GM19395 (cell line): ENCODE measurements around the gene LMBR1L.

ENCODE experiments used
- ATAC-seq: cut with Tn5 transposase; IDR thresholded peaks from one replicate; pipeline ENCODE4 v1.9.1; 2021; ENCODE audit warnings: mild to moderate bottlenecking, moderate library complexity; ENCODE audit not compliant: unreplicated experiment

LMBR1L gene

DNA sequence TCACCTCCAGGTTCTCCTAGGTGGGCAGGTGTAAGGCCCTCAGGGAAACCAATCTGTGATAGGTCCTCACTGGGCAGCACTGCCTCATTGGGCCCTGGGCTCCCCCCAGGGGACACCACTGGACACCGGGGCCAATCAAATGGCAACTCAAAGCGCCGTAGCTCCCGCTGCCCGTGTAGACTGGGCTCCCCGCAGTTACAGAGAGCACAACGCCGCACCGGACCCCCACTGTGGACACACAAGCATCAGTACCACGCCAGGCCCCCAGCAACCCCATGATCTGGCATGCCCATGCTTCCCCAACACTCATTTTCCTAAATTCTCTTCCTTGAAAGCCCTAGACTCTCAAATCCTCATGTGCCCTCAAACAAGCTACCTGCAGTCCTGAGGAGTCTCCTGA is 56.1 kb downstream of the LMBR1L start:
- ATAC-seq, result no peak

DNA sequence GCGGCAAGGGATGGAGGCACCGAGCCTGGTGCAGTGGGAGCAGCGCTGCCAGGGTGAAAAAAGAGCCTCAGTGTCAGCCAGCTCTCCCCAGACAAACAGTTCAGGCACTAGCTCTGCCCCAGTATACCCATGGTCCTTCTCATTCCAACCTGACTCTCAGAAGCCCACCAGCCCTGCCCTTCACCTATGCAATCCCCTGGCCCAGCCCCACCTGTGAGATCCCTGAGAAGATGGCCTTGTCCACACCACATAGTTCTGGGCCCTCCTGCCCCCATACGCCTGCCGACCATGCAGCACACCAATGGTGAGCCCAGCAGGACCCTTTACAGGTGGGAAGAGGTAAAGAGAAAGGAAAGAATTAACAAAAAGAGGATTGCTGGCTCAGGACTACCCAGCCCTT is 56.6 kb downstream of the LMBR1L start:
- no peak for ATAC-seq

DNA sequence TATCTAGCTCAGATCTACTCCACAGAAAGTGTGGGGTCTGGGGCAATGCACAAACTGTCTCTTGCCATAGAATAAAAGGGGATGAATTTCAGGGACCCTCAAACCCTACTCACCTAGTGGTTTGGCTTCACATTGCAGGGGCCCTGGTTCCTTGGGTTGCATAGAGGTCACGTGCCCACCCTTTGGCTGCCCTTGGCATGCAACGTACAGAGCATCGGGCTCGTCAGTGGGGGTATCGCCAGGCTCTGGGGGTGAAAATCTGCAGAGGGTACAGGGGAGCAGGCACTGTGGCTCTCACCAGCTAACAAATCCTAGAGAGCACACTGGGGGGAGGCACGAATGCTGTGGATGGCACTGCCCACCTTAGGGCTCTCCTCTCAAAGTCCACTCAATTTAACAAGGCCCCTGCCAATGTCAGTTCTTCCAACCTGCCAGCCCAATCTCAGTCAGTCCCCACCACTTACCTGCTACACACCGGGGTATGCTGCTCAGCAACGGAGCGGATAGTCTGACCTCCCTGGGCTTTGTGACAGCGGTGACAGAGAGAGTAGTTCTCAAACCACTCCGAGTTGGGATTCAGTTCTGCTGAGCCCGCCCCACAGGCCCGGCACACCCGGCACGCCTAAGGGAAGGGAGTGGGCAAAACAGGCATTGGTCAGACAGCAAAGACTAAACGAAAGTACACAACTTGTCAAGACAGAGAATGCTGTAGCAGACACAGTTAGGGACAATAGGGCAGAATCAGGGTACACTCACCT is 58.0 kb downstream of the LMBR1L start:
- no peak for ATAC-seq

DNA sequence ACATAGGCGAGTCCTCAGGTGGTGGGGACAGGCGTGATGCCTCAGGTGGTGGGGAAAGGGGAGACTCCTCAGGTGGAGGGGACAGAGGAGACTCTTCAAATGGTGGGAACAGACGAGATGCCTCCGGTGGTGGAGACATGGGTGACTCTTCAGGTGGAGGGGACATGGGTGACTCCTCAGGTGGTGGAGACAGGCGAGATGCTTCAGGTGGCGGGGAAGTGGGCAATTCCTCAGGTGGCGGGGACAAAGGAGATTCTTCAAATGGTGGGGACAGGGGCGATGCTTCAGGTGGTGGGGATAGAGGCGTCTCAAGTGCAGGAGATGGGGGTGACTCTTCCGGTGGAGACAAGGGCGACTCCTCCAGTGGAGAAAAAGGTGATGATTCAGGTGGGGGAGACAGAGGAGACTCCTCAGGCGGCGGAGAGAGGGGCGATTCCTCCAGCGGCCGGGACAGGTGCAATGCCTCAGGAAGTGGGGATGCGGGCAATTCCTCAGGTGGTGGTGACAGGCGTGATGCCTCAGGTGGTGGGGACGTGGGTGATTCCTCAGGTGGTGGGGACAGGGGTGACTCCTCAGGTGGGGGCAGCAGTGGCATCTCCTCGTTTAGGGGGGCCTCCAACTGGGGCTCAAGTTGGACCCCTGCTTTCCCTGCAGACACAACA is 58.7 kb downstream of the LMBR1L start:
- ATAC-seq, result no peak

DNA sequence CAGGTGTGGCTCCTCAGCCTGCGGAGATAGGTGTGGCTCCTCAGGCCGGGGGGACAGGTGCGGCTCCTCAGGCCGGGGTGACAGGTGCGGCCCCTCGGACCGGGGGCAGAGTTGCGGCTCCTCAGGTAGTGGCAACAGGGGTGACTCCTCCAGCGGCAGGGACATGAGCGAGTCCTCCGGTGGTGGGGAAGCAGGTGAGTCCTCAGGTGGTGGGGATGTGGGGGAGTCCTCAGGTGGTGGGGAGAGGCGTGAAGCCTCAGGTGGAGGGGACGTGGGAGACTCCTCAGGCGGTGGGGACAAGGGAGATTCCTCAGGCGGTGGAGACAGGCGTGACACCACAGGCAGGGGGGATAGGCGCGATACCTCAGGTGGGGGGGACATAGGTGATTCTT is 59.3 kb downstream of the LMBR1L start:
- ATAC-seq, result no peak

DNA sequence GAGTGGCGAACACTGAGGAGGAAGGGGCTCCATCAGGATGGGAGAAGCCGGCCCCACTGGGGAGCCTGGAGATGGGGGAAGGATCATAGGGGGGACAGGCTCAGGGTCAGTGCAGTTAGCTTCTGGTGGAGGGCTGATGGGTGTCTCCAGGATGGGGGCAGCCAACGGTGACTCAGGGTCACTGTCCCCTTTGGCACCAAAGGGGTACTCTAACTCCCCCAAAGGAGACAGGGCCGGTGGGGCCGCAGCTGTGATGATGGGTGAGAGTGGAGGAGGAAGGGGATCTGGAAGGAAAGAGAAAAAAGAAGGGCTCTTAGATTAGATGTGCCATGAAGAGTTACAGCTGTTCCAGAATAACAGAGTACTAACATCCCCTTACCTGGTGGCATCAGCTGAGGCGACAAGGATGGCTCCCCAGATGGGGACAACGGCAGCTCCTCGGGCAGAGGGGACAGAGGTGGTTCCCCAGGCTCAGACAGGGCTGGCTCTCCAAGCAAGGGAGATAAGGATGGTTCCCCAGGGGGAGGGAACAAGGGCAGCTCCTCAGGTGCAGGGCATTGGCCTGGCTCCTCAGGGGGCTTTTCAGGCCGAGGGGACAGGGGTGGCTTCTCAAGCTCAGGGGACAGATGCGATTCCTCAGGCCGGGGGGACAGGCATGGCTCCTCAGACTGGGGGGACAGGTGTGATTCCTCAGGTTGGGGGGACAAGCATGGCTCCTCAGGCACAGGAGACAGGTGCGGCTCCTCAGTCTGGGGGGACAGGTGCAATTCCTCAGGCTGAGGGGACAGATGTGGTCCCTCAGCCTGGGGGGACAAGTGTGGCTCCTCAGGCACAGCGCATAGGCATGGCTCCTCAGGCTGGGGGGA is 59.9 kb downstream of the LMBR1L start:
- no peak for ATAC-seq

DNA sequence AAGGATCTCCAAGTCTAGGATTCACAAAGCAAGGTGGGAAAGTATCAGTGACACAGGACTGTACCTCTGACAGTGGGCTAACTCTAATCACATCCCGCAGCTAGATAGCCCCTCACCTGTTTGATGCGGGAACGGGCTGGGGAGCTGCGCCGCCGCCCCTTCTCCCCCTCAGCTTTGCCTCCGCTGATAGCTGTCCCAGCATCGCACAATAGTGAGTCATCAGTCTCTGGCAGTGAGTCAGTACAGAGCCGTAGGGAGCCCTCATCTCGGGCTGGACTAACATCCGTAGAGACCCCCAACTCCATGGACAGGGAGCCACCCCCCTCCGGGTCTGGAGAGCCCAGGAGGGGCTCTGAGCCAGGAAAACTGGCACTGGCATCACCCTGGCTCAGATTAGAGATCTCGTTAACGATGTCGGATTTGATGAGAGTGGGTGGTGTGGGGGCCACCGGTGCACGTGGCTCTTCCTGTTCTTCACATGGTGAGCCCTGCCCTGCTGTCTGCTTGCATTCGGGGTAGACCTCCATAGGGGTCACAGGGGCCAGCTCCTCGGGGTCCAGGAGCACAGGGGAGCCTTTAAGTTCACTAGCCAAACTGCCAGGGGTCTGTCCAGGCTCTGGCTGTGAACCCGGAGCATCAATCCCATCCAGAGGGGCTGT is 61.0 kb downstream of the LMBR1L start:
- no peak for ATAC-seq

DNA sequence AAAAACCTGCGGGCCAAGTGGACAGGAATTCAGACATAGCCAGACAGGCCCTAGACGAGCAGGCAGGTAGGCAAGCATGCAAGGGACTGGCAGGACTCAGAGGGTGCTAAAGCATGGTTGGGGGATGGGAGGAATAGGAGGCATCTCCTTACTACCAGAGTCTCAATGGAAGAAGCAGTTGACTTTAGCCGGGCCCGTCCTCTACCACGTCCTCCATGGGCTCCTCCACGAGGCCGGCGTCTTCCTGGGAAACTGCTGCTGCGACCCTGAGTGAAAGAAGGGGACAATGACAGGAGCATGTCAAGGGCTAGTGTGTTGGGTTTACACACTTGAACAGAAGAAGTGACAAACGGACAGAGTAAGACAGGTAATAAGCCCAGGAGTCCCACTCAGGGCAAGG is 61.7 kb downstream of the LMBR1L start:
- ATAC-seq, result no peak
